OCI-LY1 (cell line): Measurements from ENCODE around the gene CNTN2.

Experiments
- H2AFZ ChIP-seq: fragments of 200-600 bp; sonication (generic), shearing (Covaris generic); 2 replicates; pipeline ENCODE4 v1.6.0; 2014; ENCODE audit warnings: antibody characterized with exemption, mild to moderate bottlenecking, low read length
- H3F3A ChIP-seq: fragments of 200-600 bp; sonication (generic), shearing (Covaris generic); 2 replicates; pipeline ENCODE4 v1.6.0; 2014; ENCODE audit warnings: mild to moderate bottlenecking, antibody characterized with exemption, low read length, moderate library complexity; ENCODE audit not compliant: insufficient read depth
- H3K27ac ChIP-seq: fragments of 200-600 bp; sonication (generic); 2 replicates; pipeline ENCODE4 v1.5.1; 2014; ENCODE audit warnings: low read length, mixed run types, mild to moderate bottlenecking, low read depth; ENCODE audit not compliant: poor library complexity, severe bottlenecking
- H3K27me3 ChIP-seq: fragments of 200-600 bp; sonication (generic); 2 replicates; pipeline ENCODE4 v1.6.0; 2014; ENCODE audit warnings: antibody characterized with exemption, mild to moderate bottlenecking, low read length, moderate library complexity; ENCODE audit not compliant: insufficient read depth
- H3K36me3 ChIP-seq: fragments of 200-600 bp; sonication (generic); 2 replicates; pipeline ENCODE4 v1.6.1; 2014; ENCODE audit warnings: mild to moderate bottlenecking, antibody characterized with exemption, low read length, moderate library complexity, mixed read lengths; ENCODE audit not compliant: insufficient read depth
- H3K4me1 ChIP-seq: fragments of 200-600 bp; sonication (generic); 2 replicates; pipeline ENCODE4 v1.5.1; 2014; ENCODE audit warnings: mild to moderate bottlenecking, low read length, moderate library complexity; ENCODE audit not compliant: insufficient read depth, severe bottlenecking
- H3K4me2 ChIP-seq: fragments of 200-600 bp; sonication (generic), shearing (Covaris generic); 2 replicates; pipeline ENCODE4 v1.6.1; 2014; ENCODE audit warnings: low read length
- H3K4me3 ChIP-seq: fragments of 200-600 bp; sonication (generic); 2 replicates; pipeline ENCODE4 v1.5.1; 2014; ENCODE audit warnings: low read length, low read depth, mild to moderate bottlenecking, mixed read lengths; ENCODE audit not compliant: poor library complexity, severe bottlenecking
- H3K79me2 ChIP-seq: fragments of 200-600 bp; shearing (Covaris generic); 2 replicates; pipeline ENCODE4 v1.6.1; 2016; ENCODE audit warnings: mixed run types, low read length, mixed read lengths; ENCODE audit not compliant: insufficient read depth
- H3K9ac ChIP-seq: fragments of 200-600 bp; sonication (generic), shearing (Covaris generic); 2 replicates; pipeline ENCODE4 v1.6.1; 2014; ENCODE audit warnings: mild to moderate bottlenecking, low read length, mixed read lengths
- H3K9me2 ChIP-seq: fragments of 200-600 bp; sonication (generic), shearing (Covaris generic); 2 replicates; pipeline ENCODE4 v1.6.1; 2014; ENCODE audit warnings: low read depth, mild to moderate bottlenecking, low read length, mixed read lengths
- H3K9me3 ChIP-seq: fragments of 200-600 bp; shearing (Covaris generic); 2 replicates; pipeline ENCODE4 v1.6.1; 2014; ENCODE audit warnings: low read length, mixed read lengths
- H4K20me1 ChIP-seq: fragments of 200-600 bp; sonication (generic), shearing (Covaris generic); 2 replicates; pipeline ENCODE4 v1.6.0; 2016; ENCODE audit warnings: mild to moderate bottlenecking, low read length; ENCODE audit not compliant: insufficient read depth
- CTCF ChIP-seq: fragments of 200-600 bp; sonication (generic), shearing (Covaris generic); IDR thresholded peaks from 2 replicates; pipeline ENCODE4 v1.5.1; 2017; ENCODE audit warnings: mild to moderate bottlenecking, antibody characterized with exemption, low read length, moderate library complexity, mixed read lengths
- EZH2 ChIP-seq: fragments of 200-600 bp; sonication (generic), shearing (Covaris generic); IDR thresholded peaks from 2 replicates; pipeline ENCODE4 v1.8.0; 2017; ENCODE audit warnings: borderline replicate concordance, mixed run types, mild to moderate bottlenecking, antibody characterized with exemption, low read length, moderate library complexity, mixed read lengths

Gene CNTN2

GRCh38 chr1:204997591-204998355 lies 45.2 kb upstream of the CNTN2 start:
- Histone ChIP-seq H3K4me3 (no peak overlapping the region), H3K4me1 (no peaks in the 10 kb centered on the region), H3K27ac (no peak overlapping the region), H3K79me2 (no peaks in the 10 kb centered on the region), H4K20me1 (no peaks in the 10 kb centered on the region), H3K9me2 (no peaks in the 10 kb centered on the region), H3K27me3 (0 out of 2 replicates have a peak, but pooled peaks cover 3% of the 10 kb centered on the region), H3K9me3 (no peaks in the 10 kb centered on the region), H3K9ac (no peak overlapping the region), H3K4me2 (no peak overlapping the region), H3F3A (no peaks in the 10 kb centered on the region), H3K36me3 (no peaks in the 10 kb centered on the region), H2AFZ (no peak overlapping the region)
- TF ChIP-seq EZH2: no peak

- Histone ChIP-seq H3K9me2 (no peaks in the 10 kb centered on the region), H3K36me3 (no peaks in the 10 kb centered on the region), H3K9ac (no peak overlapping the region), H3K79me2 (no peaks in the 10 kb centered on the region), H3F3A (no peaks in the 10 kb centered on the region), H3K4me1 (no peaks in the 10 kb centered on the region), H4K20me1 (no peaks in the 10 kb centered on the region), H3K4me2 (no peak overlapping the region), H3K9me3 (no peaks in the 10 kb centered on the region), H3K27ac (no peak overlapping the region), H2AFZ (no peak overlapping the region), H3K4me3 (no peak overlapping the region), H3K27me3 (no peaks in the 10 kb centered on the region; the same call in 1 of the 2 replicates)
- TF ChIP-seq EZH2: no peak
- TF ChIP-seq CTCF: no peak
These were observed 41.9 kb upstream of the CNTN2 start for GRCh38 chr1:205001162-205001561.

- H3K9me3 ChIP-seq: no peaks in the 10 kb centered on the region
- H3K27ac ChIP-seq: no peak overlapping the region
- no peak overlapping the region for H3K4me3 ChIP-seq
- no peak overlapping the region for H2AFZ ChIP-seq
- H3K4me1 ChIP-seq: no peaks in the 10 kb centered on the region
- no peaks in the 10 kb centered on the region for H3F3A ChIP-seq
- H3K4me2 ChIP-seq: no peak overlapping the region
- no peaks in the 10 kb centered on the region; the same call in 1 of the 2 replicates for H3K27me3 ChIP-seq
- no peaks in the 10 kb centered on the region for H4K20me1 ChIP-seq
- H3K9ac ChIP-seq: no peak overlapping the region
- H3K36me3 ChIP-seq: no peaks in the 10 kb centered on the region
- no peaks in the 10 kb centered on the region for H3K9me2 ChIP-seq
- H3K79me2 ChIP-seq: no peaks in the 10 kb centered on the region
- TF ChIP-seq CTCF (no peak), EZH2 (no peak)
These were observed 40.3 kb upstream of the CNTN2 start for GRCh38 chr1:205002705-205003104.
